ENCODE data around the gene KDSR. TPM values are rescaled to one million over a fixed set of nuclear protein-coding genes. Genes with fewer than 3 reads are reported as not detected.

The KDSR gene
- total and polyA plus RNA-seq, 9 of the 15 experiments (the other 6 are each of a cell fraction or from before 2014, with no cell fraction given) = 4.0 to 24.7 (median 12.4) TPM

DNA sequence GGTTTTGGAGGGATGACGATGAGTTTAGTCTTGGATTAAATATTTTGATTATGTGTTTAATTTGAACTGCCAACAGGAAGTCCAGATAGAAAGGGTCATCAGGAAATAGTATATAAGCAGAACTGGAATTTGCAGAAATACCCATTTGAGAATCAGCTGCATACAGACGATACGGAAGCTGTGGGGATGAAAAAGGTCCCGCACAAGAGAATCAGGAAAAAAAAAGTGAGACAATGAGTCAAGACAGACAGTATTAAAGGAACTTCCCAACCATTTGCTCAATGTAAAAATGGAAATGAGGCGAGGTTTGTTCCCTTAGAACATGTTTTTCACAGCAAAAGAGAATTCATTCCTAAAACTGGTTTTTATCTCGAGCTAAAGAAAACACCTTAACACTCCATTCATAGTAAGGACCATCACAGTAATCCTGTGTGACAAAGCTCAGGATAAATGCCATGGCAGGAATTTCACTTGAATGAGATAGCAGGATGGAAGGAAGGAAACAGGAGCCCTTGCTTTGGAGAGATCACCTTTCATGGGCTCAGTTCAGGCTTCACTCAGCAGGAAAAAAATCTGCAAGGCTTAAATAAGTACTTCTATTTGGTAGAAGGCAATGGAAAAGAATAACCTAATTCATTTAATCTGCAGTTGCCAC, 76.7 kb downstream of the KDSR start:
- in situ Hi-C loops (cut with MboI) = no loop called here
- Histone ChIP-seq H3K9me1 (ENCODE audit: control insufficient read depth, insufficient read depth, low read length) (no peaks in the 10 kb centered on the region), H3K9me3 (replicated peaks; ENCODE audit: control insufficient read depth, insufficient read depth, low read depth, low read length) (no peaks in the 10 kb centered on the region), H3K4me3 (no peak overlapping the region), H3K4me2 (ENCODE audit: insufficient read depth, low read length) (no peak overlapping the region), H4K20me1 (replicated peaks; ENCODE audit: control insufficient read depth, insufficient read depth, low read length) (no peaks in the 10 kb centered on the region), H3K4me1 (replicated peaks in 1 of 2; ENCODE audit: control insufficient read depth in 2 of 2, insufficient read depth in 2 of 2, low read length in 2 of 2) (no peaks in the 10 kb centered on the region), H3K79me2 (ENCODE audit: control insufficient read depth, insufficient read depth, low read length) (no peaks in the 10 kb centered on the region), H2AFZ (ENCODE audit: low read depth, low read length) (no peak overlapping the region), H3K27ac (ENCODE audit: extremely low read depth, low read depth, low read length) (no peak overlapping the region), H3K36me3 (ENCODE audit: control insufficient read depth, insufficient read depth, low read length) (no peaks in the 10 kb centered on the region), H3K9ac (ENCODE audit: insufficient read depth in 1 of 2, low read depth in 2 of 2, low read length in 2 of 2) (no peak overlapping the region), H3K27me3 (ENCODE audit: control insufficient read depth in 2 of 2, insufficient read depth in 2 of 2, low read length in 2 of 2) (peaks cover 0 to 13% of the 10 kb centered on the region in 2 experiments; a peak in 2 of 5 replicates)
- ChIA-PET CTCF (ENCODE audit: low intra/inter-chr PET ratio) (no interaction called here), POLR2A (no interaction called here)
- no TSS peak for BruUV-seq (replicated peaks)
- intact Hi-C loops (cut with micrococcal nuclease) = no loop called here
- FAIRE-seq (no peak), ATAC-seq (no peak), DNase-seq (ENCODE audit: extremely low read depth in 1 of 4, low spot score in 3 of 4) (no peak)
- 0% methylated on average over 6 of the region's 6 CpGs for WGBS (ENCODE audit: insufficient coverage, low coverage, missing lambda C conversion rate)
- TF ChIP-seq CCNT2 (IDR thresholded peaks at IDR 0.05; ENCODE audit: borderline replicate concordance, extremely low read depth, insufficient read length, low read depth, low read length) (no peak), SIX5 (IDR thresholded peaks at IDR 0.05; ENCODE audit: borderline replicate concordance in 1 of 2, insufficient read depth in 1 of 2, low read depth in 1 of 2, low read length in 2 of 2) (no peak), TRIM24 (IDR thresholded peaks at IDR 0.05) (no peak), NR3C1 (CRISPR knock-in tag; IDR thresholded peaks at IDR 0.05) (no peak), E2F8 (IDR thresholded peaks at IDR 0.05; ENCODE audit: low read depth, partially characterized antibody) (no peak), ZNF668 (CRISPR knock-in tag; IDR thresholded peaks at IDR 0.05) (no peak)
- TF ChIP-seq, protein P1, sequence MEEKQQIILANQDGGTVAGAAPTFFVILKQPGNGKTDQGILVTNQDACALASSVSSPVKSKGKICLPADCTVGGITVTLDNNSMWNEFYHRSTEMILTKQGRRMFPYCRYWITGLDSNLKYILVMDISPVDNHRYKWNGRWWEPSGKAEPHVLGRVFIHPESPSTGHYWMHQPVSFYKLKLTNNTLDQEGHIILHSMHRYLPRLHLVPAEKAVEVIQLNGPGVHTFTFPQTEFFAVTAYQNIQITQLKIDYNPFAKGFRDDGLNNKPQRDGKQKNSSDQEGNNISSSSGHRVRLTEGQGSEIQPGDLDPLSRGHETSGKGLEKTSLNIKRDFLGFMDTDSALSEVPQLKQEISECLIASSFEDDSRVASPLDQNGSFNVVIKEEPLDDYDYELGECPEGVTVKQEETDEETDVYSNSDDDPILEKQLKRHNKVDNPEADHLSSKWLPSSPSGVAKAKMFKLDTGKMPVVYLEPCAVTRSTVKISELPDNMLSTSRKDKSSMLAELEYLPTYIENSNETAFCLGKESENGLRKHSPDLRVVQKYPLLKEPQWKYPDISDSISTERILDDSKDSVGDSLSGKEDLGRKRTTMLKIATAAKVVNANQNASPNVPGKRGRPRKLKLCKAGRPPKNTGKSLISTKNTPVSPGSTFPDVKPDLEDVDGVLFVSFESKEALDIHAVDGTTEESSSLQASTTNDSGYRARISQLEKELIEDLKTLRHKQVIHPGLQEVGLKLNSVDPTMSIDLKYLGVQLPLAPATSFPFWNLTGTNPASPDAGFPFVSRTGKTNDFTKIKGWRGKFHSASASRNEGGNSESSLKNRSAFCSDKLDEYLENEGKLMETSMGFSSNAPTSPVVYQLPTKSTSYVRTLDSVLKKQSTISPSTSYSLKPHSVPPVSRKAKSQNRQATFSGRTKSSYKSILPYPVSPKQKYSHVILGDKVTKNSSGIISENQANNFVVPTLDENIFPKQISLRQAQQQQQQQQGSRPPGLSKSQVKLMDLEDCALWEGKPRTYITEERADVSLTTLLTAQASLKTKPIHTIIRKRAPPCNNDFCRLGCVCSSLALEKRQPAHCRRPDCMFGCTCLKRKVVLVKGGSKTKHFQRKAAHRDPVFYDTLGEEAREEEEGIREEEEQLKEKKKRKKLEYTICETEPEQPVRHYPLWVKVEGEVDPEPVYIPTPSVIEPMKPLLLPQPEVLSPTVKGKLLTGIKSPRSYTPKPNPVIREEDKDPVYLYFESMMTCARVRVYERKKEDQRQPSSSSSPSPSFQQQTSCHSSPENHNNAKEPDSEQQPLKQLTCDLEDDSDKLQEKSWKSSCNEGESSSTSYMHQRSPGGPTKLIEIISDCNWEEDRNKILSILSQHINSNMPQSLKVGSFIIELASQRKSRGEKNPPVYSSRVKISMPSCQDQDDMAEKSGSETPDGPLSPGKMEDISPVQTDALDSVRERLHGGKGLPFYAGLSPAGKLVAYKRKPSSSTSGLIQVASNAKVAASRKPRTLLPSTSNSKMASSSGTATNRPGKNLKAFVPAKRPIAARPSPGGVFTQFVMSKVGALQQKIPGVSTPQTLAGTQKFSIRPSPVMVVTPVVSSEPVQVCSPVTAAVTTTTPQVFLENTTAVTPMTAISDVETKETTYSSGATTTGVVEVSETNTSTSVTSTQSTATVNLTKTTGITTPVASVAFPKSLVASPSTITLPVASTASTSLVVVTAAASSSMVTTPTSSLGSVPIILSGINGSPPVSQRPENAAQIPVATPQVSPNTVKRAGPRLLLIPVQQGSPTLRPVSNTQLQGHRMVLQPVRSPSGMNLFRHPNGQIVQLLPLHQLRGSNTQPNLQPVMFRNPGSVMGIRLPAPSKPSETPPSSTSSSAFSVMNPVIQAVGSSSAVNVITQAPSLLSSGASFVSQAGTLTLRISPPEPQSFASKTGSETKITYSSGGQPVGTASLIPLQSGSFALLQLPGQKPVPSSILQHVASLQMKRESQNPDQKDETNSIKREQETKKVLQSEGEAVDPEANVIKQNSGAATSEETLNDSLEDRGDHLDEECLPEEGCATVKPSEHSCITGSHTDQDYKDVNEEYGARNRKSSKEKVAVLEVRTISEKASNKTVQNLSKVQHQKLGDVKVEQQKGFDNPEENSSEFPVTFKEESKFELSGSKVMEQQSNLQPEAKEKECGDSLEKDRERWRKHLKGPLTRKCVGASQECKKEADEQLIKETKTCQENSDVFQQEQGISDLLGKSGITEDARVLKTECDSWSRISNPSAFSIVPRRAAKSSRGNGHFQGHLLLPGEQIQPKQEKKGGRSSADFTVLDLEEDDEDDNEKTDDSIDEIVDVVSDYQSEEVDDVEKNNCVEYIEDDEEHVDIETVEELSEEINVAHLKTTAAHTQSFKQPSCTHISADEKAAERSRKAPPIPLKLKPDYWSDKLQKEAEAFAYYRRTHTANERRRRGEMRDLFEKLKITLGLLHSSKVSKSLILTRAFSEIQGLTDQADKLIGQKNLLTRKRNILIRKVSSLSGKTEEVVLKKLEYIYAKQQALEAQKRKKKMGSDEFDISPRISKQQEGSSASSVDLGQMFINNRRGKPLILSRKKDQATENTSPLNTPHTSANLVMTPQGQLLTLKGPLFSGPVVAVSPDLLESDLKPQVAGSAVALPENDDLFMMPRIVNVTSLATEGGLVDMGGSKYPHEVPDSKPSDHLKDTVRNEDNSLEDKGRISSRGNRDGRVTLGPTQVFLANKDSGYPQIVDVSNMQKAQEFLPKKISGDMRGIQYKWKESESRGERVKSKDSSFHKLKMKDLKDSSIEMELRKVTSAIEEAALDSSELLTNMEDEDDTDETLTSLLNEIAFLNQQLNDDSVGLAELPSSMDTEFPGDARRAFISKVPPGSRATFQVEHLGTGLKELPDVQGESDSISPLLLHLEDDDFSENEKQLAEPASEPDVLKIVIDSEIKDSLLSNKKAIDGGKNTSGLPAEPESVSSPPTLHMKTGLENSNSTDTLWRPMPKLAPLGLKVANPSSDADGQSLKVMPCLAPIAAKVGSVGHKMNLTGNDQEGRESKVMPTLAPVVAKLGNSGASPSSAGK (IDR thresholded peaks at IDR 0.05) = no peak
